Activated CD8-positive, alpha-beta memory T cell treated with anti-CD3 and anti-CD28 coated beads for 1 hour (primary cell): ENCODE measurements around the gene ACSBG1.

Source experiments
- DNase-seq, 2 donors: peaks; one replicate each; pipeline ENCODE4 v3.0.0-alpha.2; 2020; ENCODE audit warnings: low read depth in 1 of 2; ENCODE audit errors: extremely low read depth in 1 of 2

ACSBG1 gene, protein sequence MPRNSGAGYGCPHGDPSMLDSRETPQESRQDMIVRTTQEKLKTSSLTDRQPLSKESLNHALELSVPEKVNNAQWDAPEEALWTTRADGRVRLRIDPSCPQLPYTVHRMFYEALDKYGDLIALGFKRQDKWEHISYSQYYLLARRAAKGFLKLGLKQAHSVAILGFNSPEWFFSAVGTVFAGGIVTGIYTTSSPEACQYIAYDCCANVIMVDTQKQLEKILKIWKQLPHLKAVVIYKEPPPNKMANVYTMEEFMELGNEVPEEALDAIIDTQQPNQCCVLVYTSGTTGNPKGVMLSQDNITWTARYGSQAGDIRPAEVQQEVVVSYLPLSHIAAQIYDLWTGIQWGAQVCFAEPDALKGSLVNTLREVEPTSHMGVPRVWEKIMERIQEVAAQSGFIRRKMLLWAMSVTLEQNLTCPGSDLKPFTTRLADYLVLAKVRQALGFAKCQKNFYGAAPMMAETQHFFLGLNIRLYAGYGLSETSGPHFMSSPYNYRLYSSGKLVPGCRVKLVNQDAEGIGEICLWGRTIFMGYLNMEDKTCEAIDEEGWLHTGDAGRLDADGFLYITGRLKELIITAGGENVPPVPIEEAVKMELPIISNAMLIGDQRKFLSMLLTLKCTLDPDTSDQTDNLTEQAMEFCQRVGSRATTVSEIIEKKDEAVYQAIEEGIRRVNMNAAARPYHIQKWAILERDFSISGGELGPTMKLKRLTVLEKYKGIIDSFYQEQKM

GRCh38 chr15:78234515-78235040 lies at the start of gene ACSBG1:
ACSBG1 (minus strand) TSS chr15:78234565; CDS start chr15:78234501, 64 bp downstream.
- no peak for DNase-seq

- DNase-seq: no peak
Observed at GRCh38 chr15:78282324-78282723, 48.0 kb upstream of the ACSBG1 start.

- DNase-seq: no peak
Observed at GRCh38 chr15:78280319-78281072, 46.1 kb upstream of the ACSBG1 start.

- no peak for DNase-seq
Observed at GRCh38 chr15:78276064-78276943, 41.9 kb upstream of the ACSBG1 start.

DNA sequence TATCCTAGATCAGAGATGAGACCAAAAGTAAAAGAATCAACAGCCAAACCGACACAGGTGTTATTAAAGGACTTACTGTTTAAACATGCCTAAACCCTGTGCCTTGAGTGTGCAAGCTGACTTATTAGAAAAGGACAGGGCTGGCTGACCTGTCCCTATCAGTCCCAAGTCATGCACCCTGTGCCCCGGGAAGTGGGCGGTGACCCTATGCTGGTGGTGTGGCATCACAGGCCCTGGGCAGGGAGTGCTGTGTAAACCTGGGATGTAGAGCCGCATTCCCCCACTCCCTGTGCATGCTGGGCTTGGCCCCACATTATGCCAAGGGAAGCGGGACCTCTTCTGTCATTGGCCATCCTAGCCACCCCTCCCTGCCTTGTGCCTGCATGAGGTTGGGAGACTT lies 40.6 kb upstream of the ACSBG1 start:
- no peak for DNase-seq

DNA sequence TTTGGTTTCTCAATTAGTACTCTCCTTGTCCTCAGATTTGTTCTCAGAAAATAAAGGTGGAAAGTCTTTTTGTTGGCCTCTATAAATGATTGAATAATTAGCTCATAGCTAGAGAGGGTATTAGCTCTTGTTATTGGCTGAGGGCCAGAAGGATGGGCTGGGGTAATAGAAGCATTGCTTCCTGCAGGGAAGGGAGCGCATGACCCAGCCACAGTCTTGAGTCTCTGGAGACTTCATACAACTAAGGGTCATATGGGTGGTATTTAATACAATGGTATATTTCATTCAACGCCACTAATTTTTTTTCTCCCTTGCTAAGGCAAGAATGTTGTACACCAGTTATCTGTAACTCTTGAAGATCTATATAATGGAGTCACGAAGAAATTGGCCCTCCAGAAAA lies 38.4 kb upstream of the ACSBG1 start:
- DNase-seq: no peak

DNA sequence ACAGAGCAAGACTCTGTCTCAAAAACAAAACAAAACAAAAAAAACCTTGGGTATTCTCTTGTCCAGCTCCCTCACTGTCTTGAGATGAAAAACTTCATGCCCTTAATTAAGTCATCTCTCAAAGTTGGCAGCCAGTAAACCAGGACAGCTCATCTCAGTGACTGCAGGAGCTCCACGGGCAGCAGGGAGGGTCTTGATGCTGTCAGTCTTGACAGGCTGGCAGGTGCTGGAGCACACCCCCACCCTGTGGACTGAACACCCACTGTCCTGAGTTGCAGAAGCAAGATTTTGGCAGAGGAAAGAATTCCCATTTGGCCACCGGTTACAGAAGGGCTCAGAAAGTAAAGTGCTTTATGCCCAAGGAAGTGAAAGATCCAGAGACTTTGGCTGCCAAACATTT lies 38.0 kb upstream of the ACSBG1 start:
- no peak for DNase-seq

- DNase-seq: no peak
Observed at GRCh38 chr15:78266806-78267205, 32.4 kb upstream of the ACSBG1 start.

- DNase-seq: no peak
Observed at GRCh38 chr15:78266229-78266628, 31.9 kb upstream of the ACSBG1 start.

- no peak for DNase-seq
Observed at GRCh38 chr15:78265752-78266224, 31.4 kb upstream of the ACSBG1 start.

DNA sequence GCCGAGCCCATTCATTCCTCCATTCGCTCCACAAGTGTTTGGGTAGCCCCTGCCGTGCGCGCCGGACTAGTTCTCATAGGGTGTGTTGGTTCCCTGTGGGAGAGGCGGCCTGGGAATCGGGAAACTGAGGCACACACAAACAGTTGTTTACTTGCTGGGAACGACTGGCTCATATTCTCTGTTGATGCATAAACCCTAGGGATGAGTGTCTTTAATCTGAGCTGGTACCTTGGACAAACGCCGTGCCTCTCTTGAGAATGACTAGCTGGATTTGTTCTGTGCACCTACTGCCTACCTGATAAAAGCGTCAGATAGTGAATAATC lies 30.7 kb upstream of the ACSBG1 start:
- DNase-seq: no peak

- DNase-seq: peak; percentile 13 to 52
Observed at GRCh38 chr15:78264304-78265136, 30.2 kb upstream of the ACSBG1 start, which contains the start of gene DNAJA4. DNAJA4 (plus strand) TSS chr15:78264562; CDS start chr15:78264764, 202 bp downstream.

- DNase-seq: no peak
Observed at GRCh38 chr15:78263907-78264303, 29.5 kb upstream of the ACSBG1 start.

DNA sequence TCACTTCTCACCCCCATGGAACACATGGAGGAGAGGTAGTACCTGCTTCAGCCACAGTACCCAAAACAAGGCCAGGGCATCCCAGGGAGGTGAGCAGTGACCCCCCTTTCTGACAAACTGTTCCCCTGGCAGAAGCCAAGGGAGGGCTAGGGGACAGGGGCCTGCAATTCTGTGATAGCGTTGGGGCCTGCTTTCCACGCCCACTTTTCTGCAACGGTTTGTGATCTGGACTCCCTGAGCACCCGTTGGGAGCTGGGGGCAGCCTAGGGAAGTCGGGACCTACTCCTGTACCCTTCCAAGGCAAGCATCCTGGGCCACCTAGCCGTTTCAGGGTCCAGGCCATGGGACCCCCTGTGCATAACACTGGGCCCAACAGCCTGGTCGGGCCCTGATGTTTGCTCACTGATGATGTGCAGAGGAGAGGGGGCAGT lies 29.0 kb upstream of the ACSBG1 start:
- no peak for DNase-seq

DNA sequence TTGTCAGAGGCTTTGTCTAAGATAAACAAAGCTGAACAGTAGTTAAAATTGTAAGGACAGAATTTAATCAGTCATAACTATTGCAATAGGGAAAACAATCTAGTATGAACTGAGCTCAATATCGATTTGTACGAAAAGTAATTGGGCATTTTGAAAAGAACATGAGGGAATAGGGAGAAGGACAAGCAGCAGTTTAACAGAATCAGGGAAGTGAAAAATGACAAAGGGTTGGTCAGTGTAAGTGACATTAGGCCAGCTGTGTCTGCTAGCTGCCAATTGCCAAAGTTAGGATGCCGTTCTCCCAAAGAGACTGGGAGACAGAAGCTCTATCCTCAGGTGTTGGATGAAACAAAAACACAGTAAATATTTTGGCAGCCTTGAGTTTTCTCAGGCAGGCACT lies 26.7 kb upstream of the ACSBG1 start:
- no peak for DNase-seq

DNA sequence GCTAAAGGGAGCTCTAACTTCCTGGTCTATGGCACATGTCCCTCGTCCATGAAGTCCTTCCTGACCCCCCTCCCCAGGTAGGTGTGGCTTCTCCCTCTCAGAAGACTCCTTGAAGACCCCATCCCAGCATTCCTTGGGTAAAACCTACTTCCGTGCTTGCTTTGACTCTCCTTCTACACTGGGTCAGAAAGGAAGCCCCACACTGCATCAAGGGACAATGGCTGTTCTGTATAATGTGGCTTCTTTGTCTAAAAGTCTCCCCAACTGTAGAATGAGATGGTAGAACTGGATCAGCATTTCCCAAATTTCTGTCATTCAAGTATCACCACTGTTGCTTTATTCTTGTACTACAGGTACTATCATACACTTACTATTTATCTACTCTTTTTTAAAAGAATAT lies 26.1 kb upstream of the ACSBG1 start:
- no peak for DNase-seq

- DNase-seq: no peak
Observed at GRCh38 chr15:78259232-78259631, 24.9 kb upstream of the ACSBG1 start.

DNA sequence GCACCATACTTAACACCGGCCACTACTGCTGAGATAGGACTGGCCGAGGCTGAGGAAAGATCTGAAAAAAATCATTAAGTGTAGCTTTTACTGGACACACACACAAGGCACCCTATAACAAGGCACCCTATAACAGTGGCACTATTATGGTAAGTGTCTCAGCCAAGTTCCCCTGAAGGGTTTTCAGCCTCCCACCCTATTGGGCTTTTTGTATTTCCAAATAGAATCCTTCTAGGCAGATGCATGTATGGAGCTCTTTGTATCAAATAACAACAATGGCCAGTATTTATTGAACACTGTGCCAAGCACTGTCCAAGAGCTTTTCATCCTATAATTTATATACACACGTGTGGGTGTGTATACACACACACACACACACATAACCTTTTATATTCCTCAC lies 23.3 kb upstream of the ACSBG1 start:
- no peak for DNase-seq

DNA sequence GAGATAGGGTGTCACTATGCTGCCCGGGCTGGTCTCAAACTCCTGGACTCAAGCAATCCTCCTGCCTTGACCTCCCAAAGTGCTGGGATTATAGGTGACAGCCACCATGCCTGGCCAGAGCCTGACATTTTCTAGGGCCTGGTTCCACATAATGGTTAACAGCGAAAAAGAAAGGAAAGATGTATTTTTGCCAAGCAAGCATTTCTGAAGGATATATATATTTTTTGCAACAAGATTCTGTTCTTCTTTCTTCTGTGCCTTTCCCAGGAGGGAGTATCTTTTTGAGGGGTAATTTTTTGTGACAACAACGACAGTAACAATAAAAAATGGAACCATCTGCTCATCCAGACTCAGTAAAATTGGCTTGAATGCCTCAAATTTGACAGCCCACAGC lies 21.7 kb upstream of the ACSBG1 start:
- DNase-seq: no peak
